Measurements from ENCODE around the gene TM6SF1. TPM values are rescaled to one million over a fixed set of nuclear protein-coding genes. Genes with fewer than 3 reads are reported as not detected.

The TM6SF1 gene
- total RNA-seq, 2 donors from 2014 or later = 1.2 to 1.9 TPM

DNA sequence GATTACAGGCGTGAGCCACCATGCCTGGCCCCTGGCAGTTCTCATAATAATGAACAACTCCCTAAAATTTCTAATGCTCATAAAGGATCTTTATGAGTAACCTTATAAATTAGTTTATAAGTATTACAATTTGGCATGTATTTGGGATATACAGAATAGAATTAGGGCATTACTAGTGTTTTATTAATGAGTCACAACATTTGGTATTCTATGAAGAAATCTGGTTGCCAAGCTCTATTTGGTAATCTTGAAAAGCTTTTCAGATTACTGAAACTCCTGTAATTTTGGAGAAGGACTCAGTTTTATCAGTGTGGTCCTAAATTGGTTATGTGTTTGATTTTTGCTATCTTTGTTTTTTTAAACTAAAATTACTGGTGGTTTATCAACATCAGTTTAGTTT, 45.8 kb downstream of the TM6SF1 start:
- H3K9me3 Mint-ChIP-seq = no peaks in the 10 kb centered on the region
- H3K27ac Mint-ChIP-seq = no peak overlapping the region
- no peak overlapping the region for H3K27ac ChIP-seq (ENCODE audit: low read depth, low read length)
- H3K36me3 Mint-ChIP-seq (ENCODE audit: low read depth) = peaks cover 65% of the 10 kb centered on the region
- H3K4me1 ChIP-seq (ENCODE audit: control insufficient read depth, insufficient read depth, low read length) = no peaks in the 10 kb centered on the region
- no peak for DNase-seq
- peaks cover 86% of the 10 kb centered on the region for H3K36me3 ChIP-seq (ENCODE audit: control insufficient read depth, insufficient read depth, low read length)
- peaks cover 7% of the 10 kb centered on the region for H3K4me1 Mint-ChIP-seq
- H3K4me3 ChIP-seq (ENCODE audit: low read length) = no peak overlapping the region
- H3K4me3 Mint-ChIP-seq = no peak overlapping the region
- TF ChIP-seq, protein P1, sequence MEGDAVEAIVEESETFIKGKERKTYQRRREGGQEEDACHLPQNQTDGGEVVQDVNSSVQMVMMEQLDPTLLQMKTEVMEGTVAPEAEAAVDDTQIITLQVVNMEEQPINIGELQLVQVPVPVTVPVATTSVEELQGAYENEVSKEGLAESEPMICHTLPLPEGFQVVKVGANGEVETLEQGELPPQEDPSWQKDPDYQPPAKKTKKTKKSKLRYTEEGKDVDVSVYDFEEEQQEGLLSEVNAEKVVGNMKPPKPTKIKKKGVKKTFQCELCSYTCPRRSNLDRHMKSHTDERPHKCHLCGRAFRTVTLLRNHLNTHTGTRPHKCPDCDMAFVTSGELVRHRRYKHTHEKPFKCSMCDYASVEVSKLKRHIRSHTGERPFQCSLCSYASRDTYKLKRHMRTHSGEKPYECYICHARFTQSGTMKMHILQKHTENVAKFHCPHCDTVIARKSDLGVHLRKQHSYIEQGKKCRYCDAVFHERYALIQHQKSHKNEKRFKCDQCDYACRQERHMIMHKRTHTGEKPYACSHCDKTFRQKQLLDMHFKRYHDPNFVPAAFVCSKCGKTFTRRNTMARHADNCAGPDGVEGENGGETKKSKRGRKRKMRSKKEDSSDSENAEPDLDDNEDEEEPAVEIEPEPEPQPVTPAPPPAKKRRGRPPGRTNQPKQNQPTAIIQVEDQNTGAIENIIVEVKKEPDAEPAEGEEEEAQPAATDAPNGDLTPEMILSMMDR (conservative IDR thresholded peaks at IDR 0.05) = no peak
- H3K27me3 ChIP-seq (ENCODE audit: control insufficient read depth, insufficient read depth, low read length, poor library complexity, severe bottlenecking) = no peaks in the 10 kb centered on the region
- WGBS, 2 experiments (ENCODE audit: insufficient coverage in 1 of 2, insufficient read length in 1 of 2) = 88% methylated on average over 1 of the region's 1 CpG; no CpG with 5 or more reads in 1 of the 2 experiments
- H3K9ac ChIP-seq (ENCODE audit: extremely low read depth, low read length, poor library complexity, severe bottlenecking) = no peak overlapping the region
- no peaks in the 10 kb centered on the region for H3K9me3 ChIP-seq (ENCODE audit: control insufficient read depth, low read length)
- H3K27me3 Mint-ChIP-seq (ENCODE audit: insufficient read depth) = no peaks in the 10 kb centered on the region

DNA sequence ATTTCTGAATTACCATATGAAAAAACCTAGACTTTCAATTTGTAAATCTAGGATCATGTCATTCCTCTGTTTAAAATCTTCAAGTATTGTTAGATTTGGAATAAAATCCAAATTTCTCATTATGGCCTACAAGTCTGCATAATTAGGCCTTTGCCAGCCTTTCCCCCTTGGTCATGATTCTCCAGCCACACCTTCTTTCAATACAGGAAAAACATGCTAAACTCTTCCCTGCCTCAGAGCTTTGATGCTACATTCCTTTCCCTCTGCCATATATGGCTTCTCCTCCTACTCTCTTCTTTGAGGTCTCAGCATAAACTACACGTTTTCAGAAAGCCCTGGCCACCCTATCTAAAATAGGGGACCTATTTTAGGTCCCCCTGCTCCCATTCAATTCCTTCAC, 48.5 kb downstream of the TM6SF1 start:
- H3K27me3 Mint-ChIP-seq (ENCODE audit: insufficient read depth) = no peaks in the 10 kb centered on the region
- TF ChIP-seq, protein P1 (conservative IDR thresholded peaks at IDR 0.05) = no peak

DNA sequence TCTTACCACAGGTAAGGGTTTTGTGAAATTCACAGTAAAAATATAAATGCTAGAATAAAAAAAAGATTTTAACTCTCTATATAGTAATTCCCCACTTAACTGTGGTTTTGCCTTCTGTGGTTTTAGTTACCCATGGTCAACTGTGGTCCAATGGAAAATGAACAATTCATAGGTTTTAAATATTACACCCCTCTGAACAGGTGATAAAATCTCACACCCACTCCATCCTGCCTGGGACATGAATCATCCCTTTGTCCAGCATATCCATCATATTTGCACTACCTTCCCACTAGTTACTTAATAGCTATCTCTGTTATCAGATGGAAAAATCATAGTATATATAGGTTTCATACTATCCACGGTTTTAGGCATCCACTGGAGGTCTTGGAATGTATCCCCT, 50.9 kb downstream of the TM6SF1 start:
- Histone ChIP-seq H3K4me3 (ENCODE audit: low read length) (no peak overlapping the region), H3K9me3 (ENCODE audit: control insufficient read depth, low read length) (no peaks in the 10 kb centered on the region), H3K36me3 (ENCODE audit: control insufficient read depth, insufficient read depth, low read length) (peaks cover 84% of the 10 kb centered on the region), H3K9ac (ENCODE audit: extremely low read depth, low read length, poor library complexity, severe bottlenecking) (no peak overlapping the region), H3K4me1 (ENCODE audit: control insufficient read depth, insufficient read depth, low read length) (no peaks in the 10 kb centered on the region), H3K27me3 (ENCODE audit: control insufficient read depth, insufficient read depth, low read length, poor library complexity, severe bottlenecking) (no peaks in the 10 kb centered on the region), H3K27ac (ENCODE audit: low read depth, low read length) (no peak overlapping the region)
- Mint-ChIP-seq H3K4me1 (peaks cover 3% of the 10 kb centered on the region), H3K27ac (no peak overlapping the region), H3K9me3 (no peaks in the 10 kb centered on the region), H3K4me3 (no peak overlapping the region), H3K36me3 (ENCODE audit: low read depth) (peaks cover 57% of the 10 kb centered on the region), H3K27me3 (ENCODE audit: insufficient read depth) (no peaks in the 10 kb centered on the region)
- no CpG with 5 or more reads among the region's 1 CpG for WGBS, 2 experiments (ENCODE audit: insufficient coverage in 1 of 2, insufficient read length in 1 of 2)
- TF ChIP-seq, protein P1 (conservative IDR thresholded peaks at IDR 0.05) = no peak
- no peak for DNase-seq

More for the DNA sequence above, 48.5 kb downstream of the TM6SF1 start:
- WGBS, 2 experiments (ENCODE audit: insufficient coverage in 1 of 2, insufficient read length in 1 of 2) = 61% methylated on average over 1 of the region's 1 CpG; no CpG with 5 or more reads in 1 of the 2 experiments
- Mint-ChIP-seq H3K4me3 (no peak overlapping the region), H3K9me3 (no peaks in the 10 kb centered on the region), H3K27ac (no peak overlapping the region), H3K4me1 (peaks cover 3% of the 10 kb centered on the region), H3K36me3 (ENCODE audit: low read depth) (peaks cover 50% of the 10 kb centered on the region)
- Histone ChIP-seq H3K27me3 (ENCODE audit: control insufficient read depth, insufficient read depth, low read length, poor library complexity, severe bottlenecking) (no peaks in the 10 kb centered on the region), H3K4me3 (ENCODE audit: low read length) (no peak overlapping the region), H3K9me3 (ENCODE audit: control insufficient read depth, low read length) (no peaks in the 10 kb centered on the region), H3K4me1 (ENCODE audit: control insufficient read depth, insufficient read depth, low read length) (no peaks in the 10 kb centered on the region), H3K9ac (ENCODE audit: extremely low read depth, low read length, poor library complexity, severe bottlenecking) (no peak overlapping the region), H3K36me3 (ENCODE audit: control insufficient read depth, insufficient read depth, low read length) (peaks cover 76% of the 10 kb centered on the region), H3K27ac (ENCODE audit: low read depth, low read length) (no peak overlapping the region)
- no peak for DNase-seq
